Upper lobe of left lung (tissue), 6 donors: ENCODE measurements around the gene ZNF433. TPM values are rescaled to one million over a fixed set of nuclear protein-coding genes. Genes with fewer than 3 reads are reported as not detected.
"Not testable (repeated sequence)": the region's sequence is repeated elsewhere in the genome, so short reads cannot be mapped to it uniquely, and the experiment has no call there.

Source experiments
- ATAC-seq, 2 donors: fragments of 200-7000 bp; cut with Tn5 transposase; one replicate each; pipeline ENCODE4 v1.9.1; 2022; ENCODE audit warnings: mild to moderate bottlenecking in 2 of 2, moderate library complexity in 2 of 2; ENCODE audit not compliant: low FRiP score in 2 of 2
- DNase-seq, 2 donors: peaks; one replicate each; pipeline ENCODE4 v3.0.0-alpha.2; 2019 to 2020
- H3K27ac ChIP-seq, 4 donors: fragments of 200-600 bp; sonication (generic); one replicate each; pipeline ENCODE4 v1.5.1; 2016 to 2019
- H3K27me3 ChIP-seq, 4 donors: fragments of 200-600 bp; sonication (generic); one replicate each; pipeline ENCODE4 v1.5.1; 2017 to 2019
- H3K36me3 ChIP-seq, 4 donors: fragments of 200-600 bp; sonication (generic); one replicate each; pipeline ENCODE4 v1.5.1; 2016 to 2019
- H3K4me1 ChIP-seq, 4 donors: fragments of 200-600 bp; sonication (generic); one replicate each; pipeline ENCODE4 v1.5.1; 2018 to 2019
- H3K4me3 ChIP-seq, 4 donors: fragments of 200-600 bp; sonication (generic); one replicate each; pipeline ENCODE4 v1.5.1; 2017 to 2019; ENCODE audit warnings: mild to moderate bottlenecking in 2 of 4, moderate library complexity in 1 of 4
- H3K9me3 ChIP-seq, 4 donors: fragments of 200-600 bp; sonication (generic); one replicate each; pipeline ENCODE4 v1.5.1; 2018 to 2019
- EP300 ChIP-seq, 4 donors: sonication (generic); formaldehyde crosslinking; IDR thresholded peaks; one replicate each; pipeline ENCODE4 v1.5.1; 2017; ENCODE audit warnings: antibody characterized with exemption in 4 of 4, control low read depth in 2 of 4
- POLR2A ChIP-seq, 4 donors: fragments of 450-650 bp; IDR thresholded peaks; one replicate each; pipeline ENCODE4 v1.5.1; 2016 to 2017; ENCODE audit warnings: antibody characterized with exemption in 4 of 4, mild to moderate bottlenecking in 2 of 4
- POLR2AphosphoS5 ChIP-seq, 2 donors: sonication (generic); formaldehyde crosslinking; IDR thresholded peaks; one replicate each; pipeline ENCODE4 v1.5.1; 2017; ENCODE audit warnings: antibody characterized with exemption in 2 of 2
- WGBS, 2 donors: methylation state at CpG; one replicate each; pipeline ENCODE4 v1.1.5; 2017 to 2018; 5-methylcytosine and 5-hydroxymethylcytosine counted together
- total RNA-seq, 6 donors: library from RNA; depleted of rRNA in 4 of 6; stranded (reverse); fragments of >200 nt in 4 of 6; gene quantifications; one replicate each; pipeline versions ENCODE4 v1.1.0 to v1.2.1, GENCODE V29; 2016 to 2021
- TF ChIP-seq, protein P1 (sequence below), 6 experiments: fragments of 450-650 bp in 4 of 6; fragments of 200-600 bp in 2 of 6; sonication (generic) in 2 of 6; IDR thresholded peaks; one replicate each; pipeline ENCODE4 v1.5.1; 2016 to 2019; ENCODE audit warnings: antibody characterized with exemption in 6 of 6
- donor health status: DM: no; HTN: no; CAD: no; lungs with moderate emphysema.
- donor health status: DM: no; HTN: yes; CAD: no; lungs with severe emphysema.

The ZNF433 gene
- total RNA-seq = 10 to 100 TPM in 1 of 6 donors, 1 to 10 TPM in 5; 3.7 to 12.5 (median 6.3) TPM

DNA sequence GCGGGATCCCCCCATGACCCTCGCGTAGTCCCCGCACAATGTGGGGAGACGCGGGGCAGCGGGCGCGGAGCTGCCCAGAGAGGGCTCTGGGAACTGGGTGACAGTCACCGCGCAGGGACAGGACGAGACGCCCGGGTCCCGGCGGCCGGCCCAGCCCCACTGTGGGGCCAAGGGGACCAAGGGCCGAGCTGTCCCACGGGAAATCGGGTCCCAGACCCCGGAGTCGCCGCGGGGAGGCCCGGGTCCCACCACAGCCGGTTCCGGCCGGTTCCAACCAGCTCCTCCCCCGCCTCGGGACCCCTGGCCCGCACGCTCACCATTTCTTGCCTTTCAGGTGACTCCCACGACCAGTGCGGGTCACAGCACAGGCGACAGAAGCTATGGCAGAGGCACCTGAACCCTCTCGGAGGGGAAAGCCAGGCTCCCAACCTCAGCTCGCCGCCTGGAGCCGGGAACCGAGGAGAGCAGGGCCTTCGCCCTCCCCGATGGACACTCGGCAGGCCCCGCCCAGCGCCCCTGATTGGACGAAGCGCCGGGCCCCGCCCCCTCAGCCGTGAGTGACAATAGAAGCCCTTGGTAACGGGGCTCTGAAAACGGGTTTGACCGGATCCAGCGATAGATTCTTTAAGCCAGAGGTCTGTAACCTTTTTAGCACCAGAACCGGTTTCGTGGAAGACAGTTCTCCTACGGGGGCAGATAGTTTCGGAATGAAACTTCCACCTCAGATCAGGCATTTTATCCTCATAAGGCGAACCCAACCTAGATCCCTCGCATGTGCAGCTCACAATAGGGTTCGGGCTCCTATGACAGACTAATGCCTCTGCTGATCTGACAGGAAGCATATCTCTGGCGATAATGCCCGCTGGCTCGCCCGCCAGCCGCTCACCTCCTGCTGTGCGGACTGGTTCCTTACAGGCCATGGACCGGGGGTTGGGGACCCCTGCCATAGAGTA is at the start of gene ZNF433:
Gene ZNF433 (minus strand): TSS at position 460 of the 953 bp plus-strand sequence. CDS start 140 bp downstream, at position 320.
- peaks cover 3 to 19% (median 8%) of the 10 kb centered on the region in 4 donors for H3K4me1 ChIP-seq
- peak; percentile 96 to 99 for DNase-seq
- 1 to 6% methylated on average over 10 to 60 of the region's 68 CpGs for WGBS, 2 donors
- H3K27me3 ChIP-seq = no peaks in the 10 kb centered on the region
- TF ChIP-seq POLR2A (IDR thresholded peaks at IDR 0.05) = peak in 3 of 4 donors; percentile 44 to 78 (median 66)
- TF ChIP-seq, protein P1, sequence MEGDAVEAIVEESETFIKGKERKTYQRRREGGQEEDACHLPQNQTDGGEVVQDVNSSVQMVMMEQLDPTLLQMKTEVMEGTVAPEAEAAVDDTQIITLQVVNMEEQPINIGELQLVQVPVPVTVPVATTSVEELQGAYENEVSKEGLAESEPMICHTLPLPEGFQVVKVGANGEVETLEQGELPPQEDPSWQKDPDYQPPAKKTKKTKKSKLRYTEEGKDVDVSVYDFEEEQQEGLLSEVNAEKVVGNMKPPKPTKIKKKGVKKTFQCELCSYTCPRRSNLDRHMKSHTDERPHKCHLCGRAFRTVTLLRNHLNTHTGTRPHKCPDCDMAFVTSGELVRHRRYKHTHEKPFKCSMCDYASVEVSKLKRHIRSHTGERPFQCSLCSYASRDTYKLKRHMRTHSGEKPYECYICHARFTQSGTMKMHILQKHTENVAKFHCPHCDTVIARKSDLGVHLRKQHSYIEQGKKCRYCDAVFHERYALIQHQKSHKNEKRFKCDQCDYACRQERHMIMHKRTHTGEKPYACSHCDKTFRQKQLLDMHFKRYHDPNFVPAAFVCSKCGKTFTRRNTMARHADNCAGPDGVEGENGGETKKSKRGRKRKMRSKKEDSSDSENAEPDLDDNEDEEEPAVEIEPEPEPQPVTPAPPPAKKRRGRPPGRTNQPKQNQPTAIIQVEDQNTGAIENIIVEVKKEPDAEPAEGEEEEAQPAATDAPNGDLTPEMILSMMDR (IDR thresholded peaks at IDR 0.05) = no peak
- TF ChIP-seq POLR2AphosphoS5 (IDR thresholded peaks at IDR 0.05) = peak; percentile 41 to 88
- peak within 1 kb of the TSS; percentile 80 to 90 (median 89) for H3K27ac ChIP-seq
- no peaks in the 10 kb centered on the region for H3K9me3 ChIP-seq
- H3K36me3 ChIP-seq = no peaks in the 10 kb centered on the region
- H3K4me3 ChIP-seq = peak within 1 kb of the TSS; percentile 54 to 82 (median 66)
- ATAC-seq = peak; percentile 99 to 100

DNA sequence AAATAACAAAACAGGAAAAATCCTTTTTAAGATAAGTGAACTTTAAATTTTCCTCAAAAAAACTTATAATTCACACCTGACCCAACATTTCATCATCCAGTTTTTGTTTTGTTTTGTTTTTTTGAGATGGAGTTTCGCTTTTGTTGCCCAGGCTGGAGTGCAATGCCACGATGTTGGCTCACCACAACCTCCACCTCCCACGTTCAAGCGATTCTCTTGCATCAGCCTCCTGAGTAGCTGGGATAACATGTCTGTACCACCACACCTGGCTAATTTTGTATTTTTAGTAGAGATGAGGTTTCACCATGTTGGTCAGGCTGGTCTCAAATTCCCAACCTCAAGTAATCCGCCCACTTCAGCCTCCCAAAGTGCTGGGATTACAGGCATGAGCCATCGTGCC is 47.9 kb upstream of the ZNF433 start:
- Histone ChIP-seq H3K36me3 (peaks cover 0 to 14% (median 4%) of the 10 kb centered on the region in 4 donors), H3K9me3 (peaks cover 41 to 53% (median 43%) of the 10 kb centered on the region in 4 donors)
- not testable (repeated sequence) for H3K4me1 ChIP-seq, ATAC-seq, H3K27me3 ChIP-seq, DNase-seq, H3K4me3 ChIP-seq, H3K27ac ChIP-seq
- WGBS, 2 donors = 87 to 93% methylated on average over 6 of the region's 6 CpGs

DNA sequence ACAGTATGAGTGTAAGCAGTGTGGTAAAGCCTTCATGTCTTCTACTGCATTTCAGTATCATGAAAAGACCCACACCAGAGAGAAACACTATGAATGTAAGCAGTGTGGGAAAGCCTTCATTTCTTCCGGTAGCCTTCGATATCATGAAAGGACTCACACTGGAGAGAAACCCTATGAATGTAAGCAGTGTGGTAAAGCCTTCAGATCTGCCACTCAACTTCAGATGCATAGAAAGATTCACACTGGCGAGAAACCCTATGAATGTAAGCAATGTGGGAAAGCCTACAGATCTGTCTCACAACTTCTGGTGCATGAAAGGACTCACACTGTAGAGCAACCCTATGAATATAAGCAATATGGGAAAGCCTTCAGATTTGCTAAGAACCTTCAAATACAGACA is 41.9 kb upstream of the ZNF433 start:
- TF ChIP-seq, protein P1 (IDR thresholded peaks at IDR 0.05) = no peak
- TF ChIP-seq POLR2A (IDR thresholded peaks at IDR 0.05) = no peak
- no peak for TF ChIP-seq POLR2AphosphoS5 (IDR thresholded peaks at IDR 0.05)
- TF ChIP-seq EP300 (IDR thresholded peaks at IDR 0.05) = no peak
- ATAC-seq (no peak), DNase-seq (no peak)
- WGBS, 2 donors = 93 to 97% methylated on average over 3 of the region's 3 CpGs
- peaks cover 25 to 71% (median 52%) of the 10 kb centered on the region in 4 donors for H3K36me3 ChIP-seq
- no peak overlapping the region for H3K4me3 ChIP-seq
- no peak overlapping the region for H3K27ac ChIP-seq
- no peaks in the 10 kb centered on the region for H3K27me3 ChIP-seq
- H3K4me1 ChIP-seq = no peaks in the 10 kb centered on the region
- H3K9me3 ChIP-seq = peaks cover 96 to 99% (median 98%) of the 10 kb centered on the region in 4 donors

DNA sequence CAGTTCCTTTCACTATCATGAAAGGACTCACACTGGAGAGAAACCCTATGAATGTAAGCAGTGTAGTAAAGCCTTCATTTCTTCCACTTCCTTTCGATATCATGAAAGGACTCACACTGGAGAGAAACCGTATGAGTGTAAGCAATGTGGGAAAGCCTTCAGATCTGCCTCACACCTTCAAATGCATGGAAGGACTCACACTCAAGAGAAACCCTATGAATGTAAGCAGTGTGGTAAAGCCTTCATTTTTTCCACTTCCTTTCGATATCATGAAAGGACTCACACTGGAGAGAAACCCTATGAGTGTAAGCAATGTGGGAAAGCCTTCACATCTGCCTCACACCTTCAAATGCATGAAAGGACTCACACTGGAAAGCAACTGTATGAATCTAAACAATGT is 40.9 kb upstream of the ZNF433 start:
- Histone ChIP-seq H3K36me3 (peaks cover 25 to 71% (median 52%) of the 10 kb centered on the region in 4 donors), H3K9me3 (peaks cover 95 to 100% (median 97%) of the 10 kb centered on the region in 4 donors)
- ATAC-seq, H3K4me1 ChIP-seq, H3K27me3 ChIP-seq, H3K4me3 ChIP-seq, DNase-seq, H3K27ac ChIP-seq: not testable (repeated sequence)
- WGBS, 2 donors = 95 to 98% methylated on average over 3 of the region's 3 CpGs

DNA sequence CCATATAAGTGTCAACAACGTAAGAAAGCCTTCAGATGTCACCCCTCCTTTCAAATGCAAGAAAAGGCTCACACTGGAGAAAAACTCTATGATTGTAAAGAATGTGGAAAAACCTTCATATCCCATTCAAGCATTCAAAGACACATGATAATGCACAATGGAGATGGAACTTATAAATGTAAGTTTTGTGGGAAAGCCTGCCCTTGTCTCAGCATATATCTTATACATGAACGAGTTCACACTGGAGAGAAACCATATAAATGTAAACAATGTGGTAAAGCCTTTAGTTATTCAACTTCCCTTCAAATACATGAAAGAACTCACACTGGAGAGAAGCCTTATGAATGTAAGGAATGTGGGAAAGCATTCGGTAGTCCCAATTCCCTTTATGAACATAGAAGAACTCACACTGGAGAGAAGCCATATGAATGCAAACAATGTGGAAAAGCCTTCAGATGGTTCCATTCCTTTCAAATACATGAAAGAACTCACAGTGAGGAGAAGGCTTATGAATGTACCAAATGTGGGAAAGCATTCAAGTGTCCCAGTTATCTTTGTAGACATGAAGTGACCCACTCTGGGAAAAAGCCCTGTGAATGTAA is 40.2 kb upstream of the ZNF433 start:
- DNase-seq (no peak), ATAC-seq (no peak)
- Histone ChIP-seq H3K9me3 (peaks cover 93 to 100% (median 96%) of the 10 kb centered on the region in 4 donors), H3K4me3 (no peak overlapping the region), H3K27me3 (no peaks in the 10 kb centered on the region), H3K36me3 (peaks cover 25 to 71% (median 53%) of the 10 kb centered on the region in 4 donors), H3K4me1 (no peaks in the 10 kb centered on the region), H3K27ac (no peak overlapping the region)
- 93% methylated on average over 3 of the region's 3 CpGs for WGBS, 2 donors
- TF ChIP-seq POLR2A (IDR thresholded peaks at IDR 0.05) = no peak
